ENCODE results near the gene SUMO3.

Gene SUMO3

DNA sequence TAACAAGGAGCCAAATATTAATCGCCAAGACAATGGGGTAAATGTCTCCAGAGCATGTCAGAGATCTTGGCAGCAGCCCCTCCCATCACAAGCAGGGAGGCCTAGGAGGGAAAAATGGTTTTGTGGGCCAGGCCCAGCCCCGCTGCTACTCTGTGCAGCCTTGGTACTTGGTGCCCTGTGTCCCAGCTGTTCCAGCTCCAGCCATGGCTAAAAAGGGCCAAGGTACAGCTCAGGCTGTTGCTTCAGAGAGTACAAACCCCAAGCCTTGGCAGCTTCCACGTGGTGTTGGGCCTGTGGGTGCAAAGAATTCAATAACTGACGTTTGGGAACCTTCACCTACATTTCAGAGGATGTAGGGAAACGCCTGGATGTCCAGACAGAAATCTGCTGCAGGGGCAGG lies 26.6 kb downstream of the SUMO3 start:
- Histone ChIP-seq H3K27ac (no peak overlapping the region), H3K4me3 (ENCODE audit: low read depth in 1 of 2, low read length in 1 of 2) (no peak overlapping the region), H3K27me3 (no peaks in the 10 kb centered on the region), H3K36me3 (no peaks in the 10 kb centered on the region), H3K9me3 (no peaks in the 10 kb centered on the region), H3K4me1 (ENCODE audit: control insufficient read depth in 1 of 2, insufficient read depth in 1 of 2, low read depth in 1 of 2, low read length in 1 of 2) (no peaks in the 10 kb centered on the region)
- TF ChIP-seq, protein P1, sequence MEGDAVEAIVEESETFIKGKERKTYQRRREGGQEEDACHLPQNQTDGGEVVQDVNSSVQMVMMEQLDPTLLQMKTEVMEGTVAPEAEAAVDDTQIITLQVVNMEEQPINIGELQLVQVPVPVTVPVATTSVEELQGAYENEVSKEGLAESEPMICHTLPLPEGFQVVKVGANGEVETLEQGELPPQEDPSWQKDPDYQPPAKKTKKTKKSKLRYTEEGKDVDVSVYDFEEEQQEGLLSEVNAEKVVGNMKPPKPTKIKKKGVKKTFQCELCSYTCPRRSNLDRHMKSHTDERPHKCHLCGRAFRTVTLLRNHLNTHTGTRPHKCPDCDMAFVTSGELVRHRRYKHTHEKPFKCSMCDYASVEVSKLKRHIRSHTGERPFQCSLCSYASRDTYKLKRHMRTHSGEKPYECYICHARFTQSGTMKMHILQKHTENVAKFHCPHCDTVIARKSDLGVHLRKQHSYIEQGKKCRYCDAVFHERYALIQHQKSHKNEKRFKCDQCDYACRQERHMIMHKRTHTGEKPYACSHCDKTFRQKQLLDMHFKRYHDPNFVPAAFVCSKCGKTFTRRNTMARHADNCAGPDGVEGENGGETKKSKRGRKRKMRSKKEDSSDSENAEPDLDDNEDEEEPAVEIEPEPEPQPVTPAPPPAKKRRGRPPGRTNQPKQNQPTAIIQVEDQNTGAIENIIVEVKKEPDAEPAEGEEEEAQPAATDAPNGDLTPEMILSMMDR (IDR thresholded peaks at IDR 0.05): no peak

DNA sequence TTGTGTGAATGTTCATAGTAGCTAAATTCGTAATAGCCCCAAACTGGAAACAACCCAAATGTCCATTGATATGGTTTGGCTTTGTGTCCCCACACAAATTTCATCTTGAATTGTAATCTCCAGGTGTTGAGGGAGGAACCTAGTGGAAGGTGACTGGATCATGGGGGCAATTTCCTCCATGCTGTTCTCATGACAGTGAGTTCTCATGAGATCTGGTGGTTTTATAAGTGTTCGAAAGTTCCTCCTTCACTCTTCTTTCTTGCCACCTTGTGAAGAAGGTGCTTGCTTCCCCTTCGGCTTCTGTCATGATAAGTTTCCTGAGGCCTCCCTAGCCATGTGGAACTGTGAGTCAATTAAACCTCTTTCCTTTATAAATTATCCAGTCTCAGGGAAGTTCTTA lies 27.5 kb downstream of the SUMO3 start:
- Histone ChIP-seq H3K27me3 (no peaks in the 10 kb centered on the region), H3K9me3 (no peaks in the 10 kb centered on the region), H3K4me1 (ENCODE audit: control insufficient read depth in 1 of 2, insufficient read depth in 1 of 2, low read depth in 1 of 2, low read length in 1 of 2) (no peaks in the 10 kb centered on the region), H3K4me3 (ENCODE audit: low read depth in 1 of 2, low read length in 1 of 2) (no peak overlapping the region), H3K36me3 (no peaks in the 10 kb centered on the region), H3K27ac (no peak overlapping the region)
- TF ChIP-seq, protein P1 (IDR thresholded peaks at IDR 0.05): no peak

DNA sequence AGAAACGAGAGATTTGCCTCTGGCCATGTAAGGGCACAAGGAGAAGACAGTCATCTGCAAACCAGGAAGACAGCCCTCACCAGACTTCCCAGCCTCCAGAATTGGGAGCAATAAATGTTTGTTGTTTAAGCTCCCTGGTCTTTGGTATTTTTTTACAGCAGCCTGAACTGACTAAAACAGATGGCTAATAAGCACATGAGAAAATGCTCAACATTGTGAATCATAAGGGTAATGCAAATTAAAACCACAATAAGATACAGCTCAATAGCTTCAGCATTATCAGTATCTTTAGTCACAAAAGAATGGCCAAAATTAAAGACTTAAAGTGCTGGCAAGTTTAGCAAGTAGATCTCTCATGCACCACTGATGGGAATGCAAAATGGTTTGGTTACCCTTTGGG lies 28.0 kb downstream of the SUMO3 start:
- H3K4me1 ChIP-seq (ENCODE audit: control insufficient read depth in 1 of 2, insufficient read depth in 1 of 2, low read depth in 1 of 2, low read length in 1 of 2): no peaks in the 10 kb centered on the region
- no peak overlapping the region for H3K4me3 ChIP-seq (ENCODE audit: low read depth in 1 of 2, low read length in 1 of 2)
- no peaks in the 10 kb centered on the region for H3K9me3 ChIP-seq
- no peak overlapping the region for H3K27ac ChIP-seq
- H3K27me3 ChIP-seq: no peaks in the 10 kb centered on the region
- peaks cover 5% of the 10 kb centered on the region for H3K36me3 ChIP-seq
- TF ChIP-seq, protein P1 (IDR thresholded peaks at IDR 0.05): no peak

DNA sequence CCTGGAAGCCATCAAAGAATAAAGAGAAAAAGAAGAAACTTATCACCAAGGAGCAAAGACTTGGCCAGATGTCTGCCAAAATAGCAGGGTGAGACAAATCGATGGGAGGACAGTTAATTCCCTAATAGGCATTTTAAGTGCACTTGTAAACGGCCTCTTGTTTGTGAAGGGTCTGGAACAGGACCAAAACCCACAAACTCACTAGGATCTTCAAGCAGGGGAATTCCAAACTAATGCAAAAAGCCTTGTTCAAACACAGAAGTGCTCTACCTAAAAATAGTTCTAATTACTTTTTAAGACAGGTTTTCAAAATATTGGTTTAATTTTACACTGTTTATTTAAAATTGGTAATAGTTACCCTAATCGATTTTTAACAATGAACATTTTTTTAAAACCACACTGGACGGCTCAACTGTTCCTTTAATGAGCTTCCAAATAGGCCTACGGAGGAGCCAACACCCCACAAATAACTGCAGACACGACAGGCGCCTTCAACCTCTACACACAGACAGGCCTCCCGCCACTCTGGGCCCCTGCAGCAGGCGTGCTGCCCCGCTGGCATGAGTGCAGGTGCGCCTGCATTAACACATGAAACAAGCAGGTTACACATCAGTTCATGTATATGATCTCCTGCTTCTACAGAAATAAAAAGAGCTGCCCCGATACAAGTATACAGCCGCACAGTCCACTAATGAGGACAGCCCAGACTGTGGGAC lies 32.1 kb downstream of the SUMO3 start:
- TF ChIP-seq, protein P1 (IDR thresholded peaks at IDR 0.05): no peak
- no peaks in the 10 kb centered on the region for H3K4me1 ChIP-seq (ENCODE audit: control insufficient read depth in 1 of 2, insufficient read depth in 1 of 2, low read depth in 1 of 2, low read length in 1 of 2)
- peaks cover 8% of the 10 kb centered on the region for H3K36me3 ChIP-seq
- H3K4me3 ChIP-seq (ENCODE audit: low read depth in 1 of 2, low read length in 1 of 2): no peak overlapping the region
- no peaks in the 10 kb centered on the region for H3K9me3 ChIP-seq
- no peaks in the 10 kb centered on the region for H3K27me3 ChIP-seq
- H3K27ac ChIP-seq: no peak overlapping the region

DNA sequence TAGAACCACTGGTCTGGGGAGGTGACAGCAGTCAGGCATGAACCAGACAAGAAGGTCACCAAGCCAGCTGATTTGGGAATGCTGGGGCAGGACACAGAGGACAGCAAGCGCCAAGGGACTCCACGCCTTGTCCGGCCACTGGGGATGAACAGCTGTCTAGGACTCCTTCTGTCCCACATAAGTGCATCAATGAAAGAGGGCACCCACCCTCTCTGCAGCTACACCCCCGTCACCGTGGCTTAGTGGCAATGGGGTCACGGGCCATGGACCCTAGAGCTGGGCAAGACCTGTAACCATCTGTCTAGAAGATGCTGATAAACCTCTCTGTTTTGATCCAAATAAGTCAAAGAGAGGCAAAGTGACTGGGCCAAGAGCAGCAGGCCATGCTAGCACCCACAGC lies 33.1 kb downstream of the SUMO3 start:
- TF ChIP-seq, protein P1 (IDR thresholded peaks at IDR 0.05): no peak
- Histone ChIP-seq H3K36me3 (peaks cover 13% of the 10 kb centered on the region), H3K27me3 (no peaks in the 10 kb centered on the region), H3K4me1 (ENCODE audit: control insufficient read depth in 1 of 2, insufficient read depth in 1 of 2, low read depth in 1 of 2, low read length in 1 of 2) (no peaks in the 10 kb centered on the region), H3K4me3 (ENCODE audit: low read depth in 1 of 2, low read length in 1 of 2) (no peak overlapping the region), H3K9me3 (no peaks in the 10 kb centered on the region), H3K27ac (no peak overlapping the region)

All from neutrophil (primary cell).